GM12864 (cell line): Measurements from ENCODE around the gene ZCCHC14.
A peak's percentile ranks its signal among the peaks of the same experiment; 100 is the strongest.
"Not testable (repeated sequence)": the region's sequence is repeated elsewhere in the genome, so short reads cannot be mapped to it uniquely, and the experiment has no call there.

Experiments
- DNase-seq: peaks from one replicate; pipeline ENCODE4 v3.0.0-alpha.2; 2011; ENCODE audit warnings: low read depth
- H3K4me3 ChIP-seq: 2 replicates; pipeline ENCODE4 v1.5.1; 2011; ENCODE audit warnings: mild to moderate bottlenecking, low read depth, low read length, control low read depth
- CTCF ChIP-seq: IDR thresholded peaks from 2 replicates; pipeline ENCODE4 v1.5.1; 2011; ENCODE audit warnings: low read depth, mild to moderate bottlenecking, moderate library complexity, low read length, control low read depth, inconsistent platforms; ENCODE audit errors: missing control alignments

Gene ZCCHC14

GRCh38 chr16:87380403-87380802 lies 112.4 kb downstream of the ZCCHC14 start:
- peak overlapping the region; percentile 3 for H3K4me3 ChIP-seq
- DNase-seq = no peak
- TF ChIP-seq CTCF = no peak

GRCh38 chr16:87379312-87379752 lies 113.5 kb downstream of the ZCCHC14 start:
- DNase-seq, H3K4me3 ChIP-seq: not testable (repeated sequence)

GRCh38 chr16:87376660-87377059 lies 116.2 kb downstream of the ZCCHC14 start:
- H3K4me3 ChIP-seq = no peak overlapping the region
- TF ChIP-seq CTCF = no peak
- DNase-seq = no peak

DNA sequence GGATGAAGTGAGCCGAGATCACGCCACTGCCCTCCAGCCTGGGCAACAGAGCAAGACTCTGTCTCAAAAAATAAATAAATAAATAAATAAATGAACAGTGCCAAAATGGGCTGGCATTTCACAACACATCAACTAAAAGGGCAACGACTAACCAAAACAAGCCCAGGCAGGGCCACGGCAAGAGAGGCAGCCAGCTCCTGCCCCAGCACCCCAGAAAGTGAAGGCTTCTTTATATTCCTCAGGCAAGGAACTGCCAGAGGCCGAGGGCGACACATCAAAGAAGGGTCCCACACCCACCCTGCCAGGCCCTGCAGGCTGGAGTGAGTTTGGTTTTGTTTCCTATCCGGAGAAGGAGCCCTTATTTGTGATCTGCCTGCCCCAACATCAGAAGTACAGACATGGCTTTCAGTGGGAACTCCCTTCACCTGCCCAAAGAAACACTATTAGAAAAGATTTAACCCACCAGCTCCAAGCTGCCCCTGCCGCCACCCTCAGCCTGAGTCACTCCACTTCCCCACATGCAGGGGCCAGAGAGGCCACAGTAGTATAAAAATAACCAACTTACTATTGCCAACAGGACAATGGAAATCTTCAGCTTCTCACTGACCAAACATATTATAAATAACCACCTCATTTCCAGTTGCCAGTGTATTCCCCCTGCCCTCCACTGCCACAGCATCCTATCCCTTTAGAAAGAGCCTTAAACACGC lies 117.2 kb downstream of the ZCCHC14 start:
- TF ChIP-seq CTCF = no peak
- H3K4me3 ChIP-seq = no peak overlapping the region
- DNase-seq = no peak

GRCh38 chr16:87374313-87374712 lies 118.5 kb downstream of the ZCCHC14 start:
- H3K4me3 ChIP-seq = no peak overlapping the region
- DNase-seq = no peak
- TF ChIP-seq CTCF = no peak

- no peak for TF ChIP-seq CTCF
- no peak for DNase-seq
- H3K4me3 ChIP-seq = no peak overlapping the region
Observed at GRCh38 chr16:87372305-87372704, 120.5 kb downstream of the ZCCHC14 start.

GRCh38 chr16:87371261-87371866 lies 121.5 kb downstream of the ZCCHC14 start:
- DNase-seq = no peak
- H3K4me3 ChIP-seq = no peak overlapping the region
- TF ChIP-seq CTCF = no peak
